GM18517 (cell line): ENCODE results near the gene H6PD.

ENCODE experiments used
- ATAC-seq: cut with Tn5 transposase; IDR thresholded peaks from one replicate; pipeline ENCODE4 v1.9.1; 2021; ENCODE audit warnings: mild to moderate bottlenecking, moderate library complexity; ENCODE audit not compliant: unreplicated experiment

H6PD gene

GRCh38 chr1:9239622-9240401 is 5.2 kb downstream of the H6PD start:
- ATAC-seq, result no peak

- no peak for ATAC-seq
These were observed 6.6 kb downstream of the H6PD start for GRCh38 chr1:9240914-9241820.

GRCh38 chr1:9241891-9242290 is 7.3 kb downstream of the H6PD start:
- no peak for ATAC-seq

- ATAC-seq, result no peak
These were observed 7.9 kb downstream of the H6PD start for GRCh38 chr1:9242338-9242969.

GRCh38 chr1:9243066-9243739 is 8.6 kb downstream of the H6PD start:
- ATAC-seq, result no peak

GRCh38 chr1:9244501-9245229 is 10.1 kb downstream of the H6PD start:
- no peak for ATAC-seq

GRCh38 chr1:9245230-9245619 is 10.7 kb downstream of the H6PD start:
- no peak for ATAC-seq

GRCh38 chr1:9245661-9246060 is 11.1 kb downstream of the H6PD start:
- ATAC-seq, result no peak

- ATAC-seq, result no peak
These were observed 11.6 kb downstream of the H6PD start for GRCh38 chr1:9246215-9246614.

- ATAC-seq, result no peak
These were observed 12.5 kb downstream of the H6PD start for GRCh38 chr1:9246841-9247785.

- no peak for ATAC-seq
These were observed 13.3 kb downstream of the H6PD start for GRCh38 chr1:9247894-9248293.

GRCh38 chr1:9248341-9249262 is 14.0 kb downstream of the H6PD start:
- ATAC-seq, result no peak

- ATAC-seq, result no peak
These were observed 14.6 kb downstream of the H6PD start for GRCh38 chr1:9249263-9249533.

GRCh38 chr1:9249534-9250410 is 15.2 kb downstream of the H6PD start:
- ATAC-seq, result no peak

- ATAC-seq, result no peak
These were observed 16.1 kb downstream of the H6PD start for GRCh38 chr1:9250411-9251381.

- no peak for ATAC-seq
These were observed 16.9 kb downstream of the H6PD start for GRCh38 chr1:9251501-9251900.
